Measurements from ENCODE around the gene MUTYH.
"Not testable (repeated sequence)": the region's sequence is repeated elsewhere in the genome, so short reads cannot be mapped to it uniquely, and the experiment has no call there.

MUTYH gene

DNA sequence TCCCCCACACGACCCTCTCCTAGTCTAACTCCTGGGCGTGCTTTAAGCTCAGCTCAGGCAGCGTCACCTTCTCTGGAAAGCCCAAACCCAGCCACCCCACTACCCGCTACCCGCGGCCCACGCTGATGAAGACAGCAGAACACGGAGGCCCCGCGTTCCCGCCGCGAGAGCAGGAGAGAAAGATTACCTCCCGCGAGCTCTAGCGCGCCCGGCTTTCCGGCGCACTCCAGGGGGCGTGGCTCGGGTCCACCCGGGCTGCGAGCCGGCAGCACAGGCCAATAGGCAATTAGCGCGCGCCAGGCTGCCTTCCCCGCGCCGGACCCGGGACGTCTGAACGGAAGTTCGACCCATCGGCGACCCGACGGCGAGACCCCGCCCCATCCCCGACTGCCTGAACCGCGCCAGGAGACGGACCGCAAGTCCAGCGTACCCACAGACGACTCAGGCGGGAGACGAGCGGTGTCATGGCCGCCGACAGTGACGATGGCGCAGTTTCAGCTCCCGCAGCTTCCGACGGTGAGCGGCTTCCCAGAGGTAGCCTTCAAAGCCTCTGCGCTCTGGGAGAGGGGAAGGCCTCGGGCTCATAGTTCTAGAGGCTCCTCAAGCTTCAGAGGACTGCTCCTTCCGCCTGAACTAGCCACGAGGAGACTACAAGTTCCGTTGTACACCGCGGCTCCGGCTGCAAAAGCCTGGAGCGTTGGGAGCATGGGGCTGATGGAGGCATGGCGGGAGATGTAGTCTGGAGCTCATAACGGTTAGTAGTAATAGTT is at the start of gene MUTYH, which contains the start of gene TOE1:
Gene MUTYH (minus strand): TSS at position 652 of the 770 bp plus-strand sequence. CDS start 5,935 bp downstream, outside the sequence.
Gene TOE1 (plus strand): TSS at position 382 of the 770 bp plus-strand sequence. CDS start 83 bp downstream, at position 465.
- peak; percentile 63 to 80 for DNase-seq

DNA sequence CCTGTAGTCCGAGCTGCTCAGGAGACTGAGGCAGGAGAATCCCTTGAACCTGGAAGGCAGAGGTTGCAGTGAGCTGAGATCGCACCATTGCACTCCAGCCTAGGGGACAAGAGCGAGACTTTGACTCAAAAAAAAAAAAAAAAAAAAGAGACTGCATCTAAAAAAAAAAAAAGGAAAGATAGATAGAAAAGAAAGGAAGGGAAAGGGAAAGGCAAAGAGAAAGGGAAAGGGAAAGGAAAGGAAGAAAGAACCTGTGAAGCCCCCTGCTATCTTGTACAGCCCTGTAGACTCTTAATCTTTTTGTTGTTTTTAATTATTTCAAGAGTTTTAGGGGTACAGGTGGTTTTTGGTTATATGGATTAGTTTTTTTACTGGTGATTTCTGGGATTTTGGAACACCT is 46.0 kb upstream of the MUTYH start:
- DNase-seq = no peak

DNA sequence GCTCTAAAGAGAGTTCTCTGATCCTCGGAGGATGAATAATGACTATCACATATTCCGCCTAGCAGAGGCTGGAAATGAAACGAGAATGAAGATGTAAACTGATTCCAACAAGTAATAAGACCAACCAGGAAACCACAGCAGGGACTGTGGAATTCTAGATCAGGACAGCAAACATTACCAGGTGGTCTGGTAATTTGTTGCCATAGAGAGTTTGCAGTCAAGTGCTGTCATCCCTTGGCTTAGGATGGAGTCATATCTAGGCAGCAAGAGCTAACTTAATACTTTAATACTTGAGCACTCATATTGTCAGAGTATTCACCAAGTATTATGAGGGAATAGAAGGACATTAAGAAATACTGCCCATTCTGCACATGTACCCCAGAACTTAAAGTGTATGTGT is 45.1 kb upstream of the MUTYH start:
- no peak for DNase-seq

DNA sequence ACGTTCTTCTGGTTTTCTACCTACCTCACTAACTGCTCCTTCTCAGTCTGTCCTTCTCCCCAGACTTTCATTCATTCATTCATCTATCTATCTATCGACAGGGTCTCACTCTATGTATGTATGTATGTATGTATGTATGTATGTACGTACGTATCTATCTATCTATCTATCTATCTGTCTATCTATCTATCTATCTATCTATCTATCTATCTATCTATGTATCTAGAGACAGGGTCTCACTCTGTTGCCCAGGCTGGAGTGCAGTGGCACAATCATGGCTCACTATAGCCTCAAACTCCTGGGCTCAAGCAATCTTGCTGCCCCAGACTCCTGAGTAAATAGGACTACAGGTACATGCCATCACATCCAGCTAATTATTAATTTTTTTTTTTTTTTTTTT is 44.0 kb upstream of the MUTYH start:
- not testable (repeated sequence) for DNase-seq

DNA sequence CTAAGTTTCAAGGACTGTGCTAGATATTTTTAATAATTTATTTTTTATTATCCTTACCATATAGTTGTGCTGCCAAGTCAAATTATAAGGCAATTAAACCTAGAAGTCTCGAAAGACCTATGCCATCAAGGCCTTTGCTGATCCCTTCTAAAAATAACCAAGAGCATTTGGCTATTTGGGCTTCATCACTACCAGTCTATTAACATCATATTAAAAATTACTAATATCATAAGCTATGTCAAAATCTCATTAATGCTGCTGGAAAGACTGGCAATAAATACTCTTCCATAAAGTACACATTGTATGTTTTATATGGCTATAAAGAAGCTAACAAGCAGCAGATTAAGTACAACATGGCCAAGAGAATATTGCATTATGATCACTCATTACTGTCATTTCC is 43.0 kb upstream of the MUTYH start:
- no peak for DNase-seq

DNA sequence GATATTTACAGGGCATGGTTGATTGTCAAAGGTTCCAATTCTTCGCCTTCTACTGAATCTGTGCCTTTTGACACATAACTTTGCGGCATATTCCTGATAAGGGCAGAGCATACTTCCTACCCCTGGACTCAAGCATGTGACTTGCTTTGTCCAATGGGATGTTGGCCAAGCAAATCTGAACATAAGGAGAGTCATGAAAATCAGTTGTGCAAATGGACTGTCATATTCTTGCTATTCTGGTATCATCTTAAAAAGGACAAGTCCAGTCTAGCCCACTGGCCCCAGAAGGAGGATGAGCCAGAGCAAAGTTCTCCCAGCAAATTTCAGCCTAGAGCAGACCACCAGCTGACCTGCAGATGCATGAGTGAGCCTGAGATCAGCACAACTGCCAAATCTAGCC is 41.0 kb upstream of the MUTYH start:
- DNase-seq = no peak

DNA sequence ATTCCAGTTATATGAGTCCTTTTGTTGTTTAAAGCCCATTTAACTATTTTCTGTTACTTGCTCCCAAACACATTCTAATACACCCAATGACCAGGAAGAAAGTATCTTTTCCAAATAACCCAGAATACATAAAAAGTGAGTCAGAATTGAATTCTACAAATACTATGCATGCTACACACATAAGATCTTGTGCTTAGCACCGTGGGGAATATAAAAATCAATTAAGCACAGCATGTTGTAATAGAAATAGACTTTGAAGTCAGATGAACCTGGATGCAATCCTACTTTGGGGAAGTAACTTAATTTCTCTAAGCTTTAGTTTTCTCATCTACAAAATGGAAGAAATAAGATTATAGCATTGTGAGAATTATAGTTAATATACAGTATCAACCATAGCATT is 40.5 kb upstream of the MUTYH start:
- no peak for DNase-seq

DNA sequence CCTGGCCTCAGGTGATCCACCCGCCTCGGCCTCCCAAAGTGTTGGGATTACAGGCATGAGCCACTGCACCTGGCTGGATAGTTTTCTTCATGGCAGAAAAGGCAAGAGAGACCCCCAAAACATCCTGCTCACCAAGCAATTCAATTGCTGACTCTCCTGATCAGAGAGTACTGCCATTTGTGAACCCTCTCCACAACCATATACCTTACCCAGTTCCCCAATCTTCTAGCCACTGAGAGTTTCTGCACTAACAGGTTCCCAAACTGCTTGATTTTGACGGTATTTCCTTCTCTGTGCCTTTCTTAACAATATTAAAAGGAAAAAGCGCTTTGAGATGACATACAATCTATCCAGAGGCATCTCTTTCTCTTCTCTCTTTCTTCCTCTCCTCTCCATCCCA is 39.9 kb upstream of the MUTYH start:
- no peak for DNase-seq

DNA sequence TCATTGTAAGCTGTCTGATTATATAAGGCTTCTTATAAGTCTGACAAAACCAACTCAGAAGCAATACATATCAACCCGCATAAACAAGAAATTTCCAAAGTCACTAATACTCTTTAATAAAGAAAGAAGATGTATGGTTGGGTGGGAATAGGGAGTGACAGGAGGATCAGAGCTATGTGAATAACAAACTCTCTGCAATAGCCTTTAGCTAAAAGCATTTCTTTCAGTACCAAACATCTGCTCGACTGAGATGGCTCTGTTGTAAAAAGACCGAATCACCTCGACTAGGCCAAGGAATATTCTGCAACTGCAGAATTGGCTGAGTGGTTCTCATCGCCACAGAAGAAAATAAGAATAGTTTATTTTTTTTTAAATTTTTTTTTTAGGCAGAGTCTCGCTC is 39.3 kb upstream of the MUTYH start:
- no peak for DNase-seq

DNA sequence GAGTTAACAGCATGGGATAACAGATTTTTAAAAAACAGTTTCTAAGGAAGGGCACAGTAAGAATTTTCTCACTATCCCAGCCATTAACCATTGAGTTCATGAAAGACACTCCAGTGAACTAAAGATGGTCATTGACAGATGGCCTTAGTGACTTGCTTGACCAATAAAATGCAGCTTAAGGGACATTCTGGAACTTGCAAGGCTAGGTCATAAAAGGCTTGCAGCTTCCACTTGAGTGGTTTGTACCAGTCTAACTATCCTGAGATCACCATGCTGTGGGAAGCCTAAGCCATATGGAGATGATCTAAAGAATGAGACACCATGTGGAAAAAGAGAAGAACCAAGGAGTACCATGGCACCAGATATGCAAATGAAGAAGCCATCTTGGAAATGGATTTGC is 37.9 kb upstream of the MUTYH start:
- no peak for DNase-seq

DNA sequence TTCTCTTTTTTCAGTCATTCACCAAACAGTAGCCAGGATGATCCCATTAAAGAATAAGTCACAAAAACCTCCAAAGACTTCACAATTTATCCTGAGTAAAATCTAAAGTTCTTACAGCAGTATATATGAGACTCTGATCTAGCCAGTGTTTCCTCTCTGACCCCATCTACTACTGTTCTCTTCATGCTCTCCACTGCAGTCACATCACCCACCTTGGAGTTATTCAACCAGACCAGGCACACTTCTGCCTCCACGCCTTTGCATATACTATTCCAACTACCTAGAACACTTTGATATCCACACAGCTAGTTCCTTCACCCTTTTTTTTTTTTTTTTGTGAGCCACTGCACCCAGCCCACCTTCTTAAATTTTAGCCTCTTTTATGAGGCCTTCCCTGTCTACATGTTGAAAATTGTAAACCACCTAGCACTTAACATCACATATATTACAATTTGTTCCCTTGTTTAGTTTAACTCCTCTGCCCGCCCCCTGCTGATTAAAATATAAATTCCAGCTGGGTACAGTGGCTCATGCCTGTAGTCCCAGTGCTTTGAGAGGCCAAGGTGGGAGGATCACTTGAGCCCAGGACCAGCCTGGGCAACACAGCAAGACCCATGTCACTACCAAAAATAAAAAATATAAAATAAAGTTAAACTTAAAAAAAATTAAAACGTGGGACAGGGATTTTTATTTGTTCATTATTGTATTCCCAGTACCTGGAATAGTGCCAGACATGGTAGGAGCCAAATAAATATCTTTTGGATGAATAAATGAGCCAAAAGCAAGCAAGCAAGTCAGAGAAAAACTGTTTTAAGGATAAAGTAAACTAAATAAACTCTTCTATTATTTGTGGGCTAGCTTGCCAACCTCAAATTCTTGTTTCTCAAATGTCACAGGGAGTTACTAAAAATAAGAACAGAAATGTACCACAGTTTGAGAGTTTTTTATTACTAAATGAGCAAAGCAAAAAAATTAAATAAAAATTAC is 35.2 kb upstream of the MUTYH start:
- DNase-seq = no peak

DNA sequence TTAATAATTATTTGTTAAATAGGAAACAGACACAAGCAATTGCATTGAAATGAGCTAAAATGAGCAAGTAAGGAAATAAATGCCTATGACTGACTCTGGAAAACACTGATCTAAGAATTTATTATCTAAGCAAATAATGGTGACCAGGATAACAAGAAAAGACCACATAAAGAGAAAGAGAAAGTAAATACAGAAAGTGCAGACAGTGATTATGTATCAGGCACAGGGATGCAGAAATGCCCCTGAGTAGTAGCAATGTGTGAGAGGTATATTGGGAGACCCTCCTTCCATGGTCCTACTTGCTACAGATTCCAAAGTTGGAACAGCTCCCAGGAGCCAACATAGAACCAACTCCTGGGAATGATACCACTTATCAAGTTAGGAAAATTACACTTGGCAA is 33.3 kb upstream of the MUTYH start:
- no peak for DNase-seq

DNA sequence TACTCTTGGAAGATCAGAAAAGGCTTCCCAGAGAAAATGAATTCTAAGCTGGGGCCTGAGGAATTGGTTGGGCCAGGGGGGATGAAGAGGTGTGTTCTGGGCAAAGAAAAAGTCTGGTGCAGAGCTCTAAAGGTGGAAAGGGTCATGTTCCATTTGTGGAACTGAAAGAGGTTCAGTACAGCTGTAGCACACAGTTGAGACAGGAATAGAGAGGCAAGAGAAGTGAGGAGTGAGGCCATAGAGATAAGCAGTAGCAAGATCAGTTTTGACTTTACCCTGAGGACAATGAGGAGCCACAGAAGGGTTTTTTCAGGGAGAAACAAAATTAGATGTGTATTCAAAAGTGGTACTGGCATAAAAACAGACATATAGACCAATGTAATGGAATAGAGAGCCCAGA is 30.3 kb upstream of the MUTYH start:
- no peak for DNase-seq

DNA sequence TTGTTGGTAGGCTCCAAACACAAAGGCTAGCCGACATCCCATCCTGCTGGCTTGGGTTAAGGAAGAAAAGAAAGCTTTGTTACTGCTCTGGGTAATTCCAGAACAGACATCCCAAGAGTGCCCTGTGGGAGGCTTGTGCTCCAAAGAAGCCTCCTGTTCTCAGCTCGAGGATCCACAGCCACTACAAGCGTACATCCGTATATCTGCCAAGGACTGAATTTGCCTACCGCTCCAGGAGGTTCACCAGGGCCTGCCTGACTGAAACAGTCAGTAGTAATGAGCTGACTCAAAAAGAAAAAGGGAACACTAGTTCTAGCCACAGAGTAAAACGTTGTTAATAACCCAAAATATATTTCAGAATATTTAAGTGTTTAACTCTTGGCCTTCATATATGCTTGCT is 24.8 kb upstream of the MUTYH start:
- no peak for DNase-seq

DNA sequence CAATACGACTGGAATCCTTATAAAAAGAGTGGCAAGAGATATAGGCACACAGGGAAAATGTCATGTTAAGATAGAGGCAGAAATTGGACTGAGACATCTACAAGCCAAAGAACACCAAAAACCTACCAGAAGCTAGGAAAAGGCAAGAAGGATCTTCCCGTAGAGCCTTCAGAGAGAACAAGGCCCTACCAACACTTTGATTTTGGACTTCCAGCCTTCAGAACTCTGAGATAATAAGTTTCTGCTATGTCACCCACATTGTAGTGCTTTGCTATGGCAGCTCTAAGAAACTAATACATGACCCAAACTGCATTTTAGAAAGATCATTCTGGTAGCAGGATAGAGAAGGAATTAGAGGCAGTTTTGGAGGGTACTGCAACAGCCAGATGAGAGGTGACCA is 24.1 kb upstream of the MUTYH start:
- DNase-seq = no peak

DNA sequence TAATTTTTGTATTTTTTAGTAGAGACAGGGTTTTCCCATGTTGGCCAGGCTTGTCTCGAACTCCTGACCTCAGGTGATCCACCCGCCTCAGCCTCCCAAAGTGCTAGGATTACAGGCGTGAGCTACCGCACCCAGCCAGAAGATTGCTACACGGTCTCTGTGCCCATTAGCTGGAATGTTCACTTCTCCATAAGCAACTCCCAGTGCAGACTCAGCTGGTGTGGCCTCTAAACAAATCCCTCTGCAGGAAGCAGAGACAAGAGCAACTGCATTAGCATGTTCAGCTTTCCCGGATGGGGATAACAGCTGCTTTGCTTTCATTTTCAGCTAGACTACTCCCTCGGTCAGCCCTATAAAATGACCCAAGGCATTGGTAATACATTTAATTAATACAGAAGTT is 20.7 kb upstream of the MUTYH start:
- DNase-seq = not testable (repeated sequence)

DNA sequence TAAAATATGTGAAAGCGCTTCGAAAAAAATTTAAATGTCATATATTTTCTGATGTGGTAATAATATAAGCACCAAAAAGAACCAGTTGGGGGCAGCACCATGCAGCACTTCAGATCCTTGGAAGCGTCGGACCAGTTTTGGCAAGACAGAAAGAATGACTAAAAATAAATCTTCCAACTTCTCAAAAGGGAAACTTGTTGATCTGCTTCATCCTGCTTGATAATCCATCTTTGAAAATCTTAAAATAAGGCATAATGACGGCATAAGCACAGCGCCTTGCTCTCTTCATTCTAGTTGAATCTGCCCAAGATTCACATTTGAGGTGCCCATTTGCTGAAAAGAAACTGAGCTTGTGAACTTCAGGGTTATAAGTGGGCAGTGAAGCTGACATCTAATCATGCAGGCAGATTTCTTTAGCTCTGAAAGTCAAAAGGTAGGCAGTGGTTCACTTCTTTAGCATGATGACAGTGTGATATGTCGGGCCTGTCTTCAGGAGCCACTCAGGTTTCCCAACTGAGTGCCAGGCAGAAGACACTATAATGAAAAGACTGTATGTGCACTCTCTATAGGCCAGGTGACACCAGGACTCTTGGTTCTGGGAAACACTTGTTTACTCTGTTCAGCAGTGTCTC is 19.8 kb upstream of the MUTYH start:
- DNase-seq = peak in 1 of 2 experiments; percentile 2

DNA sequence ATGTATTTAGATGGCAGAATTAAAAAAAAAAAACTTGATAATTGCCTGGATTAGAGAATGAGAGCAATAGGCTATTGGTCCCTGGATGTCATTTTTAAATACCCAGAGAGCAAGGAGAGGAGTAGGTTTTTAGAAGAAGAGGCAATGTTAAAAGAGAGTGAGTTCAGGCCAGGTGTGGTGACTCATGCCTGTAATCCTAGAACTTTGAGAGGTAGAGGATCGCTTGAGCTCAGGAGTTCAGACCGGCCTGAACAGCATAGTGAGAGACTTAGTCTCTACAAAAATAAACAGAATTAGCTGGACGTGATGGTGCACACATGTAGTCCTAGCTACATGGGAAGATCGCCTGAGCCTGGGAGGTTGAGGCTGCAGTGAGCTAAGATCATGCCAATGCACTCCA is 15.9 kb upstream of the MUTYH start:
- no peak for DNase-seq

DNA sequence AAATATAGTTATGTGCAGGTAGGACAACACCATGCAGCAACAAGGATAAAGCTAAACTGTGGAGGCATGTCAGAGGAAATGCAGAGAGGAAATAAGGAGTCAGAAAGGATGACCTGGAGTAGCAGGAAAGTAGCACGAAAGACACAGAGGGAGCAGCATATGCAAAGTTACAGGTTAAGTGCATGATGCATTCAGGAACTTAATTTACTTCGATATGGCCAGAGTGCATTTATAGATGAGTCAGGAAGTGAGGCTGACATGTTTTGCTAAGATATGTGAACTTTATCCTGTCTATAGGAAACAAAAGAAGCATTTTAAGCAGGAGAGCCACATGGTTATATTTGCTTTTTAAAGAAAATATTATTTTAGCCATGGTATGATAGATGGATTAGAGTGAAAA is 15.4 kb upstream of the MUTYH start:
- no peak for DNase-seq

DNA sequence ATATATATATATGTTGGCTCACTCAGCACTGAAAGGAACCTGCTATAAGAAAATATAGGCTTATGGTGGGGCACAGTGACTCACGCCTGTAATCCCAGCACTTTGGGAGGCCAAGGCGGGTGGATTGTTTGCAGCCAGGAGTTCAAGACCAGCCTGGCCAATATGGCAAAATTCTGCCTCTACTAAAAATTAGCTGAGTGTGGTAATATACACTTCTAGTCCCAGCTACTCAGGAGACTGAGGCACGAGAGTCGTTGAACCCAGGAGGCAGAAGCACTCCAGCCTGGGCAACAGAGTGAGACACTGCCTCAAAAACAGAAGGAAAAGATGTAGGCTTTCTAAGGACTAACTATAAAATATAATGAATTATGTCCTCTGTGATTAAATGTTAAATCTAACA is 14.6 kb upstream of the MUTYH start:
- no peak for DNase-seq

DNA sequence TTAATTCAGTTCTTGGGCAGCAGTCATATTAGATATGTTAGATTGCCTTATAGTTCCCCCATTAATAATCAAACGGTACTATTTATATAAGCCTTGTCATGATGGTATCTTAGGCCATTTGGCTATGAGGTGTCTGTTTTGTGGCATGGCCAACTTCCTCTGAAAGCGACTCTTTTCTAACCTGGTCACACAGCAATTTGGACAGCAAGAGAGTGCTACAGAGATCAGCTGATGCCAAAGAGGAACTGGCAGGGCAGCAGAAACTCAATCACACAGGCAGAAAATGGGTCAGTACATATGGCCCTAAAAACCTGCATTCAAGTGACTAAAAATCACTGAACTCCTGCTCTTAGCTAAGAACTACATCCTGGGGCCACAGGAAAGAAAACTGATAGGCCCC is 13.4 kb upstream of the MUTYH start:
- no peak for DNase-seq

DNA sequence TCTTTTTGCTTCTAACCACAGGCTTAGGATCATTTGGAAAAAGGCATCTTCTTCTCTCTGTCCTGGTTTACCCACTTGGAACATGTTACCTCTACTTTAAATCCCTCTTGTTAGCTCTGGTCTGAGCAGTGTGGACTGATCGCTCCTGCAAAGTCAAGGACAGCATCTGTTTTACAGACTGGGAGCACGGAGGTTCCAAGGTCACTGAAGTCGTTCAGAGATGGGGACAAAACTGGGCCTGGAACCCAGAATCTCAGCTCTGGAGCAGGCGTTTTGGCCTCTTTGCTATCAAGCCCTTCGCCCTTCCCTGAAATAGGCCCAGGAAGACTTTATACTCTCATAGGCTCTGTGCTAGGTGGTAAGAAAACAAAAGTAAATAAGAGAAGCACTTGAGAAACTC is 11.3 kb upstream of the MUTYH start:
- DNase-seq = no peak

DNA sequence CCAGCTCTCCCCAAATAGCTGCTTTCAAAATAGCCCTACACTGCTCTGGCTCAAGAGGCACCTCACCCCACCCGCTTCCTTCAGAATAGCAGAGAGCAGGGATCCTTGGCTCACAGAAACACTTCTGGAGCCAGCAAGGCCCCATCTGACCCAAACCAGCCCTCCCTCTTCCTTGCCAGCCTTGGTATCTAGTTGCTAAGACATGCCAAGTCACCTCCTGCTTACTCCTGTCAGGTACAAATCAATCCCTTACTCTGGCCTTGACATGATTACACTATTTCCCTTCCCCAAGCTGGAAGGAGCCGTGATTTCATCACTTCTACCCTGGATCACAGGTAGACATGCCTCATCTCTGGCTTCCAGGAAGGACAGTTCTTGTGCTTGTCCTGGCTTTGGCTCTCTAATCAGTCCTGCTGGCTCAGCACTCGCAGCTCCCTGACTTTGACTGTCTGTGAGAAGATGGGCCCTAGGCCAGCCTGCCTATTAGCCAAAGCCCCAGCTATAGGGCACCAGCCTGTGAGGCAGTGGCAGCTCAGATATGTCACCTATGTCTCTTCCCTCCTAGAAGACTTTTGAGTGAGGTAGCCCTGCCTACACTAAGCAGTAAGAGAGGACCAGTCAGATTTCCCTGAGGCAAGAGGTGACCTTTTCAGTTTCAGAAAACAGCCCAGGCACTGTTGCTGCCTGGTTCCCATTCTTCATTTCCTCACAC is 8.9 kb upstream of the MUTYH start:
- DNase-seq = peak; percentile 80 to 85

Data from cerebellar nuclear complex (tissue), 1 donor.